Dedifferentiated amniotic fluid mesenchymal stem cell (primary cell): ENCODE results near the gene ABHD16B.

Experiments used
- DNase-seq: peaks from one replicate; pipeline ENCODE4 v3.0.0-alpha.2; 2016; ENCODE audit errors: extremely low spot score

ABHD16B gene

DNA sequence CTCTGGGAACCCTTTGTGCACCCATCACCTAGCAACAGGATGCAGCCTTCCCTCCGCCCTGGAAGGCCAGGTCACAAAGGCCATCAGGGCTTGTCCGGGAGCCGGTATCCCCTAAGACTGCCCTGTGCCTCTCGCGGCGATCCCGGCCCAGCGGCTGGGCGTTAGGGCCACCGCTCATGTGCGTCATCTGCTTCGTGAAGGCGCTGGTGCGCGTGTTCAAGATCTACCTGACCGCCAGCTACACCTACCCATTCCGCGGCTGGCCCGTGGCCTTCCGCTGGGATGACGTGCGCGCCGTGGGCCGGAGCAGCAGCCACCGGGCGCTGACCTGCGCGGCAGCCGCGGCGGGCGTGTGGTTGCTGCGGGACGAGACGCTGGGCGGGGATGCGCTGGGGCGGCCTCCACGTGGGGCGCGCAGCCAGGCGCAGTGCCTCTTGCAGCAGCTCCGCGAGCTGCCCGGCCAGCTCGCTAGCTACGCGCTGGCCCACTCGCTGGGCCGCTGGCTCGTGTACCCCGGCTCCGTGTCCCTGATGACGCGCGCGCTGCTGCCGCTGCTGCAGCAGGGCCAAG is at the start of gene ABHD16B:
ABHD16B (plus strand) TSS at position 134 of the 570 bp plus-strand sequence; CDS start at position 177, 43 bp downstream.
- DNase-seq: no peak

GRCh38 chr20:63814891-63815614 is 46.2 kb upstream of the ABHD16B start:
- no peak for DNase-seq

- DNase-seq: no peak
Observed at GRCh38 chr20:63815615-63816253, 45.6 kb upstream of the ABHD16B start.

DNA sequence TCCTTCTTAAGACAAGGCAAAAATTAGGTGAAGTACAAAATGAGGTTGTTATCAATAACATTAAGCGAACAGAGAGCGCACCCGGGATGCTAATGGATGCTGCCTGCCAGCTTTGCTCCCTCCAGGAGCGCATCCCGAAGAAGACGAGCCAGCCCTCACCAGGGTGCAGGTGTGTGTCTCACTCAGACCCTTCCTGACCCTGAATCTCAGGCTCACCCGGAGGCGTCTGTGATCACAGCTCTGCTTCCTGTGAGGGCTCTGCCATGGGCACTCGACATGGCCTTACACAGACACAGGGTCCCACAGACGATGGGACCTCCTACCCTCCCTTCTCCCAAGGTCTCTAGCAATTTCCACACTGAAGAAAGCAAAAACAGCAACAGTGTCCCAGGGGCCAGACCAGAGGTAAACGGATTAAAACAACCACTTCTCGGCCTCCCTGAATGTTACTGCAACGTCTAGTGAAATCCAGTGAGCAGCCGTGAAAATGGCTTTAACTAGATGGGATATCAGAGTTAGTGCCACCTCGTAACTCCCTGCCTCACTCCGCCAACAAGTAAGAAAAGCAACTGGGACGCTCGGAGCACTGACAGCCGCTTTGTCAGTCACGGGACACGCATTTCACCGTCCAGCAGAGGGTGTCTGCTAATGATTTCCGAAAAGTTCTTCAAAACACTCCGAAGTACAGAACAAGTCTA is 41.9 kb upstream of the ABHD16B start:
- DNase-seq: no peak

DNA sequence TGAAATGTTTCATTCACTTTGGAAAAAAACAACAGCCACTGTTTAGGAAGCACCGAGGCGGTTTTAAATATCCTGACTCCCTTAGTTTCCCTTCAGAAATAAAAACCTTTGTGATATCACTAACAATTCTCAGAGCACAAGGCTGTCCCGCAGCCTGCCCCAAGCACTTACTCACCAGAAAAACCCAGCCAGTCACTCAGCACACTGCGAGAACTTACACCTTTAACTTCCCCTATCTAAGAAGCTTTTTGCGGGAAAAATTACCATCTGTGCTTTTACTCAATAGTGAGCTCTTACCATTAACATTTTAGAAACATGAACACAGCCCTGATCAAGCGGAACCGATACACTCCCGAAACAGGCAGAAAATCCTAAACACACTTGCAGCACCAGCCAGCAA is 39.5 kb upstream of the ABHD16B start:
- no peak for DNase-seq

DNA sequence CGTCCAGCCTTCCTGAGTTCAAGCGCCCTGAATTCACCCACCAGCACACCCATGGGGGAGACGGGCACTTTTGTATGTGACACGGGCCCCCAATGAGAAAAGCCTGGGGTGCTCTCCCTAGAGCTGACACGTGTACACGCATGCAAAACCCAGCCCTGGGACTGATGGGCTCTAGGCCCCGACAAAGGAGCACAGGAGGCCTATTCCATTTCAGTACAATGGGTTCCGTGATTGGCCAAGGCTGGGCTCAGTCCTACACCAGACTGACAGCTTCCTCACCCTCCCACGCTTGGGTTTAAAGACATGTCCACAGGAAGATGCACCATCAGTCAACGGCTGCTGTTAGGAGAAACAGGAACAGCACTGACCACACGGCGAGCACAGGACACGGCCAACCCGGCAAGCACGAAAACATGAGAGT is 39.0 kb upstream of the ABHD16B start:
- no peak for DNase-seq

GRCh38 chr20:63823691-63824311 is 37.5 kb upstream of the ABHD16B start:
- DNase-seq: no peak

DNA sequence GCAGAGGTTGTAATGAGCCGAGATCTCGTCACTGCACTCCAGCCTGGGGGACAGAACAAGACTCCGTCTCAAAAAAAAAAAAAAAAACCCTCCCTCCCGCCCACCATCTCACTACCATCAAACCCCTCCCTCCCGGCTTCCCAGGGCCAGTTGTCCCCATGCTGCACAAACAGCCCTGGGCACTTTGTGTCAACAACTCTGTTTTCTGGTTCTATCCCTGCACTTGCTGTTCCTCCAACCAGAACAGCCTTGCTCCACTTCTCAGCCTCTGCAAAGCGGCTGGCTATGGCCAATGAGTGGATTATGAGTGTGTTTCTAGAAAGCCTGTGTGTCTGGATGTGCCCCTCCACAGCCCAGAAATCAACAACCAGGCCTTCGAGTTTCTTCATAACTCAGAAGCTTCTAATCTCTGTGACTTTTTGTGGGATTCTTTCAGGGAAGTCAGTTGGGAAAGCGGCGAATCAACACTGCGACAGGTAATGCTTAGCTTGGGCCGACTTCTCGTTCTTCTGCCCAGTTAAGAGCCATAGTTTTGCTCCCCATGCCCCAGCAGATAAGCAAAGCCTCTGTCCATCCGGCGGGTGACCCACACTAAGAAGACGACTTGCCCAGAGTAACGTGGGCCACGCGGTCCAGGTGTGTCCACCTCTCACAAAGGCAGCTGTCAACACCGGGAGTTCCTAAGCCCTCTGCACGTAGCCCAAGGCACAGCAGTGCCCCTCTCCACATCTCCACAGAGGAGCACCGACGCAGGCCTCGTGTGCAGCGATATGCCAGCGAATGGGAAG is 35.8 kb upstream of the ABHD16B start:
- DNase-seq: no peak

GRCh38 chr20:63826753-63827152 is 34.5 kb upstream of the ABHD16B start:
- no peak for DNase-seq

GRCh38 chr20:63828124-63828523 is 33.2 kb upstream of the ABHD16B start:
- no peak for DNase-seq

GRCh38 chr20:63828545-63828944 is 32.8 kb upstream of the ABHD16B start:
- DNase-seq: no peak

- DNase-seq: no peak
Observed at GRCh38 chr20:63828951-63829350, 32.3 kb upstream of the ABHD16B start.

- no peak for DNase-seq
Observed at GRCh38 chr20:63829603-63829944, 31.7 kb upstream of the ABHD16B start.

DNA sequence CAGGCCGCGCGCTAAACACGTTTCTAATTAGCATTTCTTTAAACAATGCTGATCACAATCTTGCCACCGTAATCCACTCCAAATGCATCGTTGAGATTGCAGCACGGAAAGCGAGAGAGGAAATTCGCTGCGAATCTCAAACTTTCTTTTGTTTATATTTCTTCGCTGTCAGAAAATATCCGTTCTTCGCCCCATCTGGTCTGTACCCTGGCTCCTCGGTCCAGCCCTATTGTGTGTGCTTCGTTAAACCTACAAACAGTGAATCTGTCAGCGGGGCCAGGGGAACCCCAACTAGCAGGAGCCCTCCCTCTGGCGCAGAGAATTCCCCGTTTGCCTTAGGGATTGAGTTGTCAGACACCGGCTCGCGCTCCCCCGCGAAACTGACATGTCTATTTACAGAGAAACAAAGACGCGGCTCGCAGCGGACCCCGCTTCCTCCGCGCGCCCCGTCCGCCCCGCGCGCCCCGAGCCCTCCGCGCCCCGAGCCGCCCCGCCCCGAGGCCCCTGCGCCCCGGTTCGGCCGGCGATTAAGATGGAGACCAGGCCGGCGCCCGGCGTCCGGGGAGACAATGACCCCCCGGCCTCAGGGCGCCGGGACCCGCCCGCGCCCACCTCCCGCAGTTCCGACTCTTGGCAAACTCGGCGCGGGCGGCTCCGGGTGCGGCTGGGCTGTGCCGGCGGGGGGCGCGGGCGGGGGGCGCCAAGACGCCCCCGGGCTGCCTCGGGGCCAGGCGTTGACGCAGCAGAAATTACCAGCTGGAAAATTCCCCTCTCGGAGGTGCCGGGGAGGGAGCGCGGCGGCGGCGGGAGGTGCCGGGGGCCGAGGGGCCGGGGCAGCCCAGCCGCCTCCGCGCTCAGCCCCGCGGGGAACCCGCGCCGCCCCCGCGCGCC is 31.1 kb upstream of the ABHD16B start:
- DNase-seq: no peak

DNA sequence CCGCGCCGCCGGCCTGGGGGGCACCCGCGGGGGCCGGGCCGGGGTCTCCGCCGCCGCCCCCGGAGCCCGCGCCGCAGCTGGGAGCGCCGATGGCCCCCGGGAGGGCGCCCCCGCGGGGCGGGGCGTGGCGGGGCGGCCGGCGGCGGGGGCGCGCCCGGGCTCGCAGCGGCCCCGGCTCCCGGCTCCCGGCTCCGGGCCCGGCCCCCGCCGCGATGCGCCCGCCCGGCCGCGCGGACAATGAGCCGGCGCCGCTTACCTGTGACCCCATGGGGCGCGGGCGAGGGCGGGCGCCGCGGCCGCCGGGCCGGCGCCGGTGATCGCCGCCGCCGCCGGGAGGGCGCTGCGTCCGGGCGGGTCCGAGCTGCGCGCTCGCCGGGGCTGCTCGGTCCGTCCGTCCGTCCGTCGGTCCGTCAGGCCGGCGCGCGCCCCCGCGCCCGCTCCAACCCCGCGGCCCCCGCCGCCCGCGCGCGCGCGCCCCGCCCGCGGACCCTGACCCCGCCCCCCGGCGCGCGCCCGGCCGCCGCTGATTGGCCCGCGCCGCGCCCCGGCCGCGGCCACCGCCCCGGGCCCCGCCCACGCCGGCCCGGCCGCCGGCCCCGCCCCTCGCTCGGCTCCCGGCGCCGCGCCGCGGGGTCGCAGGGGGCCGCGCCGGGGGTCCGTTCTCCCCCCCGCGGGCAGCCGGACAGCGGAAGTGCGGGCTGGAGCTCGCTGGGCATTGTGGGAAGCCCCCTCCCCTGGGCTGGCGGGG is 30.3 kb upstream of the ABHD16B start, which contains the start of gene ZBTB46:
ZBTB46 (minus strand) TSS at position 424 of the 748 bp plus-strand sequence. CDS start 40,507 bp downstream, outside the sequence.
- no peak for DNase-seq

GRCh38 chr20:63831646-63831992 is 29.7 kb upstream of the ABHD16B start:
- DNase-seq: no peak

- DNase-seq: no peak
Observed at GRCh38 chr20:63831993-63832686, 29.2 kb upstream of the ABHD16B start.

GRCh38 chr20:63833776-63834490 is 27.4 kb upstream of the ABHD16B start:
- no peak for DNase-seq
